NCI-H345 treated with DMSO at 0.1 percent for 48 hours (cell line): ENCODE measurements around the gene BTBD9.

Experiments
- DNase-seq: peaks from one replicate; lab custom pipeline; 2025; ENCODE audit not compliant: unreplicated experiment; lab: John Stamatoyannopoulos, UW

The BTBD9 gene

DNA sequence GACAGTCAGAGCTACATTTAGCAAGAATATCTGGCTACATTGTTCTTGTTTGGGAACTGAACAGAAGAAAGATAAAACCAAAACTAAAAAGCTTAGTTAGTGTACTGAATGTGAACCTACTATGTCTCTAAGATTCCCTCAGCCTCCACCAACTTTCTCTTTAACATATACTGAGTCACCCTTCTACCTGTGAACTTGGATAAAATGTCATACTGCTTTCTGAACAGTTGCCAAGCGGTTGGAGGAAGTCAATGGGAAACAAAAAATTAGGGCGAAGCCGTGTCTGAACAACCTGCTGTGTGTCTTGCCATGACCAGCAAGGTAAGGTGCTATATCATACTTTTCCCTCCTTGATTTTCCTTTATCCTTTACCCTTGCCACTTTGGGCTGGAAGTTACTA lies 243.5 kb downstream of the BTBD9 start:
- no peak for DNase-seq

DNA sequence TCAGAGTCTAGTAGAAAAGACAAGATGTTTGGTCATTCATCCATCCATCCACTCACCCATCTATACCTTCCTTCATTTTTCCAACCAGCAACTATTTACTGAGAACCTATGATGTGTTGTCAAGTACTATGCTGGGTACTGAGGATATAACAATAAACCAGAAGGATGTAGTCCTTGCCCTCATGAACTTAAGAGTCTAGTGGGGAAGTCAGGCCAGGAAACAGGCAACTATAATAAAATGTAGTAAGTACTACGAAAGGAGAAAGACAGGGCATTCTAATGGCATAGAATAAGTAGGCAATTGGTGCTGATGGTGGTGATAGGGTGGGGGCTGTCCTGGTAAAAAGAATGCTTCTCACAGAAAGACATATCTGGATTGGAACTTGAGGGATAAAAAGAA lies 245.7 kb downstream of the BTBD9 start:
- no peak for DNase-seq

DNA sequence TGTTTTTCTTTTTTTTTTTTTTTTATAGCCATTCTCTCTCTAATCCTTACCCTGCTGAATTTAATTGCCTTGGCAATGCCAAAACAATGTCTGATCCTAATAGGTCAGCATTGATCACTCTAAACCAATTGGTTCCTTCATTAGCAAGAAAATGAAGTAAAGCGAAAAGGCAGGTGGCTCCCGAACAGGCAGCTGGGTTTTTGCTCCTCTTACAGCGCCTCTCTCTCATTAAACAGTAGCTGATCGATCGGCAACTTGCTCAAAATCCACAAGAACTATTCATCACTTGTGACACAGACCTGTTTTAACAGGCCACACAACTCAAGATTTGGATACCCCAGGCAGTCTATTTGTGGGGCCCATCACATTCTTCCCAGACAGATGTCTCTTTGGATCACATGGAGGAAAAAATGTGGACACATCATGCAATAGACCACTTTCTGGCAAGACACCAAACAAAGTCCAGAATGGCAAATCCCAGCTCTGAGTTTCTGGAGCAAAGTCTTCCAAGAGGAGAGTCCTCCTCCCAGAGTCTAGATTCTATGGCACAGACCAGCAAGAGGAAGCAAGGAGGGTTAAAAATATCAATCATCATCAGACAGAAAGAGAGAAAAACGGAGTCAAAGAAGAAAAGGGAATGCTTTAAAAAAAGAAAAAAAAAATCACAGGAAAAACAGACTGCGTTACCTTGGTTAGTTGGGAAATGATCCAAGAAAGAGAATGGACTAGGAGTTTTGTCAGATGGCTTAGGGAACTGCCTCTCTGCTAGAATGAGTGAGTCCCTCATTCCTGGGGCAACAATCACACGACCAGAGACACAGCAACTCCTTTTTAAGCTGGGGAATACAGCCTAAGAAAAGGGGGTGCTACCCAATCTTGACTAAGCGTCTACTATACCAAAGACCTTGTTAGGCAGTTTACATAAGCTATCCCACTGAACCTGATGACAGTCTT lies 247.8 kb downstream of the BTBD9 start:
- DNase-seq = no peak

DNA sequence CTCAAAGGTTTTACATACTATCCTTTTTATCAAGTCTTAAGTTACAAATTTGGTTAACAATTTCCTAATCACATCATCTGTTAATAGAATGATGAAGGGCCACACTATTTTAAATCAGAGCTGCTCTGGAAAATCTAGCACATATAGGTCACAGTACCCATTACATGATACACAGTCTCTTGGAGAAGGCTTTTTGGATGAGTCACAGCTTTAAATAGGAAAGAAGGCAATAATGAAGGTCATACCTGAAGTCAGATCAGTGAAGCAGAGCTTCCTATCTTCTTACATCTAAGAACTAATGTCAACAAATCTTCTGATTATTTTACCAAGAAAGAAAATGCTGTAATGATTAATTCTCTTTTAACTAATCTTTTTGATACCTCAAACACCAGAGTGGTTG lies 248.5 kb downstream of the BTBD9 start:
- DNase-seq = no peak

DNA sequence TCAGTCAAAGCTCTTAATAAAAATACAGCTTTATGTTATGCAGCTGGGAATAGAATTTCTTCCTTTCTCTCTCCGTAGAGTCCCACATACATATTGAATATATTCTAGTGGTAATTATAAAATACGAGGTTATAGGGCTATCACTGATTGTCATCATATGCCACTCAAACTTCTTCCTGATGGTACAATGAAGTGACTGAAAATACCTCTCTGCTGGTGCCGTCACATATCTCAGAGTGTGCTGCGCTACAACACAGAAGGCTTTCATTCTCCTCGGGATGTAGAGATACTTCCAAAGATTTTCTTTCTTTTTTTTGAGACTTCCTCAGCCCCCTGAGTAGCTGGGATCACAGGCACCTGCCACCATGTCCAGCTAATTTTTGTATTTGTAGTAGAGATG lies 249.9 kb downstream of the BTBD9 start:
- DNase-seq = no peak

DNA sequence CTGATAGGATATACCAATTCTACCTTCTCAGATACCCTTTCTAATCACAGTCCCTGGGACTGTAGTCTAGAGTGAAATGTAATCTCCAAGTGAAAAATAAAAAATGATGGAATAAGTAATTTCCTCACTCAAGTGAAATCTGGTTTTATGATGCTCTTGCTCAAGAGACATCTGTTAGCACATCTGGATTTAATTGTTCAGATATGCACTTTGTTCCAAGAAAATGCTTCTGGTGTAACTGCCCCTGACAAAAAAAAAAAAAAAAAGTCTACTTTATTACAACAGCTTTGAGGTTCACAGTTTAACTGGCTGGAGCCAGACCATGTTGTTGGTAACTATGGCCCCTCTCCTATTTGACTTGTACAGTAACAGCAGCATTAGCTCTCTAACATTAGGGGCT lies 251.8 kb downstream of the BTBD9 start:
- DNase-seq = no peak

DNA sequence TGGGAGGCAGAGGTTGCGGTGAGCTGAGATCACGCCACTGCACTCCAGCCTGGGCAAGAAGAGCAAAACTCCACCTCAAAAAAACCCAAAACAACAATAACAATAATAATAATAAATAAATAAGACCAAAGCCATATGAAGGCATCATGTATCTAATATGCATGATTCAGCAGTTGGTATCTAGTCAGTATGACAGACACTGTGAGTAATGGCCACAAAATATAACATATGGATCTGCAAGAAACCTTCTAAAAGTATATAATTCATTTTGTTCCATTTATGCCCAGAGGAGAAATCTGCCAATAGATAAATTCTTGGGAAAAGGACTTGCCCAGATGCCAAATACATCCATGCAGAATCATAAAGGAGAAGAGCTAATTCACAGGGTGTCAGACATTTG lies 252.3 kb downstream of the BTBD9 start:
- no peak for DNase-seq

DNA sequence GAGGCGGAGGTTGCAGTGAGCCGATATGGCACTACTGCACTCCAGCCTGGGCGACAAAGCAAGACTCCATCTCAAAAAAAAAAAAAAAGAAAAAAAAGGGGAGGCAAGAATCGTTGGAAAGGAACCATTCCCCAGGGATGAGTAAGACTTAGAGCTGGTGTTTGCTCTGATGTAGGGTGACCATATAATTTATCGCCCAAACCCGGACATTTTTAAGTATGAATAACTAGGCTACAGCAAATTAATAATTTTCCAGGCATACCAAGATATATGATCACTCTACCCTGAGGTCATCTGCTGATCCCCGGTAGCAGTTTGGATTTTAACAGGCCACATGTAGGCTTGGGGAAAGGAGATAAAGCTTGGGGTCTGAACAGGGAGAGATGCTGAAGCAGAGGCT lies 260.9 kb downstream of the BTBD9 start:
- DNase-seq = no peak

DNA sequence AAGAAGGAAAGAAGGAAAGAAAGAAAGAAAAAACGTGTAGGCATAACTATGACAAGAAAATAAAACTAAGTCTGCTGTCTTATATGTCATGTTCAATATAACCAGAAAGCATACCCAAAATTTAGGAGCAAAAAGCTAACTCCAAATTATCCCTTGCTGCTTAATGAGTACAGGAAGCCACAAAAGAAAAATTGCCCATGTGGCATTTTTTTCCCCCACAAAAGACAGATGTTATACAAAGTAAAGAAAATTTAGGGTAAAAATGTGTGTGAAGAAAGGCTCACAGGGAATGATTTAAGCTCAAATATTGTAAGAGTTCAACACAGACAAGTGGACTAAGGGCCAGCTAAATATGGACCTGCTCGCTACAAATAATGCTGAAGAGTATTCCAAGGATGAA lies 263.8 kb downstream of the BTBD9 start:
- DNase-seq = no peak

DNA sequence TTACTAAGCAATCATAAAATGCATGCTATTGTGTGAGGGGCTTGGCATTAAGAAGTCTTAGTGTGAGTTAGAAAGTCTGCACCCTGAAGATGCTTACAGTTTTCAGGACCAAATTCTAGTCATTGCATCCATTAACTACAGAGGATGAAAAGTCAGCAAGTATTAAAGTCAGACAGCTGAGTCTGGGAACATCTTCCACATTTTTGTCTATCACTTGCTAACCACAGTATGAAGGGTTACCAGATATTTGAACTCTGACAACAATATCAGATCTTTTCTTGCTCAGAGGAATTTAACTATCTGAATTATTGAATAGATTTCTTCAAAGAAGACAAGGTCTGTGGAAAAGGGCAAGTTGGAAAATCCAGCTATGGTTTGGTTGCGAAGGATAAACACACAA lies 264.4 kb downstream of the BTBD9 start:
- no peak for DNase-seq

DNA sequence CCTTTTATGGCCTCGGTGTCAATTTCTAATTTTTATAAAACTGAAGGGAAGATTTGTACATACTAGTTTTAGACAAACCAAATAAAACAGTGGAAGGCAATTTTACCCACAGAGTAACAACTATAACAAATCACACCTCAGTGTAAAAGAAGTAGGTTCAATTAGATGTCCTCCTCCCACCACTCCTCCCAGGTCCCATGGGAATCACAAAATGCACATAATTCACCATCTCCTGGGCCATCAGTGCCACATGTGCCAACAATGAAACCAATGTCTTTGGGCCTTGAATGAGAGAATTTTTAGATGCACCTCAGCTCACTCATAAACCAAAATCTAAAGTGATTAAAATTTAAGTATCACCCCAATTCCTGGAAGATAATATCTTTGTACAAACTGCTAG lies 267.8 kb downstream of the BTBD9 start:
- no peak for DNase-seq

DNA sequence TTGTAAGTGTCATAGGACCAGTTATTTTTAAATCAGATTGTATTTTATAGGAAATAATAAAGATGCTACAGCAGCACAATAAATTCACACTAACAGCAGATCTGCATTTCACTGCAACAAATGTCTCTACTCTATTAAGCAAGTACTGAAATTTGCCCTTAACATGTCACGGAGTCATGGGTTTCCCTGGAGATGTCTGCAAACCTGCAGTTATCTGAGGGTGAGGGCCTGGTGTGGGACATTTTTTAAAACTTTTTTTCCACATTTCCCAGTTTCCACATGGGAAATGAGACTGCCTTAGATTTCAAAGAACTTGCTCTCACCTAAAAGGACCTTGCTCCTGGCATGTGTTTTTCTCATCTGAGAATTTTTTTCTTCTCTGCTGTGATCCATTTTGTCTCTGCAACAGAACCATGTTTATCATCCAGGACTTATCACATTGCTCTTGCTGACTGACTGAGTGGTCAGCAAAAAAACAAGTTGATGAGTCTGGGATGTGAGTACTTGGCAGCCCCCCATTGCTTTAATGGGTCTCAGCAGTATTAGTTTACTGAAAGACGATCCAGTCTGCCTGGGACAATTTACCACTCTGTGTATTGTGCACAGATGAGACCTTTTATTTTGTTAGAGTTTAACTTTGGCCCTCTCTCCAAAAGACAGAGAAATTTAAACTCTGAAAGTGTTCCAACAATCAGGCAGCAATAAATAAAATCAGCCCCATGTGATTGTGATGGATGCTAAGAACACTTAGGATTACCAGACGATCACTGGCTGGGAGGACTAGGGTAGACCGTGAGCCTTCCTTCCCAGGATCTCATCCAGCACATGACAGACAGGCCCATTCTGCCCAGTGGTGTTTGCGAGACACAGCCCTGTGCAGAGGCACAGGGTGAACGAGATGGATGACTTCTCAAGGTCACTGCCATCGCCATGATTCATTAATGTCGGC lies 268.8 kb downstream of the BTBD9 start:
- DNase-seq = no peak

DNA sequence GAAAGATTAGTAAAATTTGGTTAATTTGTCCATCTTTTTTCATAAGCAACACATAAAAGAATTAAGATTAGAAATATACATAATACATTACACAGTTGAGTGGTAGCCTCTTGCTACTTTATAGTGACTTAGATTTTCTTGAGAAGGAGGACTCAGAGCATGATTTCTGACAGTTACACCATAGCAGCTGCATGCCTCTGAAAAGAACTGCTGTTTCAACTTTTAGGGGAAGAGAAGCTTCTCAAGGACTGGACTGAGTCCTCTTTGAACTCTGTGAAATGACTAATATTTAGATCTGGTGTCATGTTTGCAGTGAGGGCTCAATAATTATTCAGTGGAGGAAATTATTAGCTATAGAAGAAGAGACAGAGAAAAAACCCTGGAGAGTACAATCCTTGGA lies 272.5 kb downstream of the BTBD9 start:
- no peak for DNase-seq

DNA sequence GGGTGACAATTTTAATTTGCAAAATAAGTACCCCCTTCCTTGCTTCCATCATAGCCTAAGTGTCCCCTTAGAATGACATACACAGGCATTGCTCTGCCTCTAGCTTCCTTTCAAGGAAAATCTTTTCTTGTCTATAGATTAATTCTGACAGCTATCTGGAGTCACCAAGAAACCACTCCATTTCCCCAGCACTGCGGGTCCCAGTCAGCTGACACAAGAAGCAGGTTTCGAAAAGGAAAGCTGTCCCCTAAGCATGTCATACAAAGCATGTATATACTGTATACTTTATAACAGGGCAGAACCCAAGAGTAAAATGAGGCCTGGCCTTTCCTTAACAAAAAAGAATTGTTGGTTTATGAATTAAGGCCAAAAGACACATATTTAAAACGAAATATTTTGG lies 273.5 kb downstream of the BTBD9 start:
- no peak for DNase-seq

DNA sequence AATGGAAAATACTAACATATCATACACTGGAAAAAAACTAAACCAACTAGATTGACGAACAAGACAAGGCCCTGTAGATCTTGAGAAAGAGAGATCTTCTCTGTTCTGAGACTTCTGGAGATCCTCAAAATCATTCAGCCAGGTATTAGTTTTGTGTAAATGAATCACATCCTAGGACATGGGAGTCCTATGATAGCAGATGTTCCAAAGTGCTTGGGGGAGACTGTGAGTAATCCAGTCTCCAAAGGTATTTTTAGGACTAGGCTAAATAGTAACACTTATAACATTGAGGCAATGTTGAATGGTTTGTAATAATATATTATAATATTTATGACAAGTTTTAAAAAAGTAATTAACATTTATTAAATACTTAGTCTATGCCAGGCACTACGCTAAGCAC lies 275.0 kb downstream of the BTBD9 start:
- DNase-seq = no peak

DNA sequence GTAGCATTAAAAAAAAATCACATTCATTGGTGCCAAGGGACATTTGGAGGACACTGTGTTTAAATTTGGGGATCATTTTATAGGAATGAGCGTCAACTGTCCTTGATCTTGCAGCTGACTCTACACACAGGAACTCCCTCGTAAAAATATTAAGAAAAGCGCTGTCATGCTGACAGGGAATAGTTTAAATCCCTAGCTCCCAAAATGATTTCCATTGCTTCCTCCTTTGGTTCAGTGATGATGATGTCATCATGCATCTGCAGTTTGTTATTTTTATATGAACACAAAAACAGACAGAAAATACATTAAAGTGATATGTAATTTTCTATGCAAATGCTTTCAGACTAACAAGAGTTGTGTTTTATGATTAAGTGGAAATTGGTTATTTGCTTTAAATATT lies 275.6 kb downstream of the BTBD9 start:
- no peak for DNase-seq

DNA sequence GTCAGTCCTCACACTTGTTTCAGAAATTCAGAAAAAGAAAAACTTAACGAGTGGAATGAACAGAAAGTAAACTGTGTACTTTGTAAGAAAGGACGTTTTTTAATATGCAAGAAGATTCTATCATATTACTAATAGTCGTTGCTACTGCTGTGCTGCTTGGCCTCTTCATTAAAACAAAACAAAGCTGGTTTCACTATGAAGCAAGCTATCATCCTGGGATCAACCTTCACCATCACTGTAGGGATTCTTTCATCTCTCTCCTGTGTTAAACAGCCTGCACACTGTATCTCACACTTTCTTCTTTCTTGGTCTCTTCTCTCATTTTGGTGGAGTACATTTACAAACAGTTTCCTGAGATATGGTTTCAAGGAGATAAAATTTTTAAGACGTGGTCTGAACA lies 284.2 kb downstream of the BTBD9 start:
- DNase-seq = no peak

DNA sequence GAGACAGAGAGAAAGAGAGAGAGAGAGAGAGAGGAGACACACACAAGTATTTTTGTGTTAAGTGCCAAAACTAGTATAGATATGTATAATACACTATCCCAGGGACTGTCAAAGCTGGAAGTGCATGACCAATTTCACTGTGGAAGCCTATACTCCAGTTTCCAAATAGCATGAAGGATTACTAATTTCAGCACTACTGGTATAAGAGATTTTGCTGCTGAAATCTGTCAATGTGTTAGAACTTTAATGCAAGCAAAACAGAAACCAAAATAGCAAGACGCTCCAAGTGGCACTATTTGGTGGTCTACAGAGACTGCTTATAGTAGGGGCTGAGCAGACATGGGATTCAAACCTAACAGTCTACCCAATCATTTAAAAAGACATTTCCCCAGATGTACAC lies 284.8 kb downstream of the BTBD9 start:
- no peak for DNase-seq

DNA sequence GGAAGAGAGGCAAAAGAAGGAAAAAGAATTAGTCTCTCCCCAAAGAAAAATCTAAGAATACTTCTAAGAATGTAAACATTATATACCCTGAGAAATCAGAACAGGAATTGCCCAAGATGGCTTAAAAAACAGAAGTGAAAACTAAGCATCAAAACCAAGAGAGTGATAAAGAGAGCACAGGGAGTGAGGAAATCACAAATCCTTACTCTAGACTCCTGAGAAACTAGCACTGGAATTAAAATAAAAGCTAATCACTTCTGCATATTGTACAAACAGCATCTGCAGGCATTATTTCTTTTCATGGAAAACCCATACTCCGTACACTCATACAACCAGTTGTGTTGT lies 285.7 kb downstream of the BTBD9 start:
- DNase-seq = no peak

DNA sequence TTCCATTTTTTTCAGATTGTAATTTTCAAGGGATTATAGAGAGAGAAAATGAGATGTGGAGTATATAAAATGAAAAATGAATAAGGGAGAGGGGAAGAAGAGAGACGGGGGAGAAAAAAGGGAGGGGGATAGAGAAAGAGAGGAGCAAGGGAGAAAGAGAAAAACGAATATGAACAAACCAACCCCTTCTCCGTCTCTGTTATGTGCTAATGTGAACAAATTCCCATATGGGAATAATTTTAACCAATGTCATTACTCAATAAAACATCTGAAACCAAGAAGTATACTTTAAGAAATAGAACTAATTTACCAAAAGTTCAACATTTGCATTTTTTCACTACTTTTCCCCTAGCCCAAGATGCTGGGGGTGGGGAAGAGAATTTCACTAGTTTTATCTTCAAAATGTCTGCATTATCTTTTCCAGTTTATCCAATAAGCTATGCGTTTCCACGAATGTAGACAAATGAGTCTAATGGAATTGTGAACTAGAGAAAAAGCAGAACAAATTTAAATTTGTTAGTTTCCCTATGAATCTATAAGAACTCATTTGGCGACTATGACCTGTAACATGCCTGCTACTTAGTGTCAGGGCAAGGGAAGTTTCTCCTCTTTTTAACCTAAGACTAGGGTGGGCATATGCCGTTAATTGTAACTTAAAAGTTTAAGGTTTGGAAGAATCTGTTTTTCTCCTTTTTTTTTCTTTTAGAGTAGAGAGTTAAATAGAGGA lies 286.3 kb downstream of the BTBD9 start:
- DNase-seq = no peak

DNA sequence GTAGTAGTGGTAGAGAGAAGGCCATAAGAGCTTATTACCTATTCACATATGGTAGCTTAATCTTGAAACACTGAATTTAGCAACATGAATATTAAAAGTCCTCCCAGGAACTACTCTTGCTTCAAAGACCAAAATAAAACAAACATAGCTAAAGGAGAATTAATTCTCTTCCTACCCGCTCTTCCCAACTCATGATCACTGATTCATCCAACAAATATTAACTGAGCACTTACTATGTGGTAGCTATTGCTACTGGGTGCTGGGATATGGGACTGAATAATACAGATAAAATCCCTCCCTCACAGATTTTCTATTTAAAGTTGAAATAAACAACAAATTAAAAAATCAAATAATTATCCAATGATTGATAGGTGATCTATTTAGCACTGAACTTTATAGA lies 287.1 kb downstream of the BTBD9 start:
- DNase-seq = no peak
